ENCODE data around the gene PROCA1.

DNA sequence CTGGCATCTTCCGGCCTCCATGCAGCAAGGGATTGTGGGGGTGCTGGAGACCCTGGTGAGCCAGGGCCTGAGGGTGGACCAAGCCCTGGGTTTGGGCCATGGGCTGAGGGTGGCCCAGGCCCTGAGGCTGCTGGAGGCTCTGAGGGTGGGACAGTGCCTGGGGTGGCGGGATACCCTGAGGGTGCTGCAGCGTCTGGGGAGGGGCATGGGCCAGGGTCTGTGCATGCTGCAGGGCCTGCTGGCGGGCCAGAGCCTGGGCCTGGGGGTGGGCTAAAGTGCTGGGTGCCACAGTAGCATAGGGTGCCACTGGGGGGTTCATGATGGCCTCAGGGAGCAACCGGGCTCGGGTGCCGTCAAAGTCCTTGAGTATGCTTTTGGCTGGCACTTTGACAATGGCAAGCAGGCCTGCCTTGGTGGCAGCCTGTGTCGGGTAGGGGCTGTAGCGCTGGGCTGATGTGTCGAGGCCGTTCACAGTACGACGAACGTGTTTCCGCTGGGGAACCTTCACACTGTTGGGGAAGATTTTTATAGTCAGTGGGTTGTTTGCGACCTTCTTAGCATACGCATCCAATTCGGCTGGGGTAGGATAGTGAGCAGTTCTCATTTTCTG is 47.7 kb upstream of the PROCA1 start:
- no peak for TF ChIP-seq POLR2AphosphoS5 (IDR thresholded peaks at IDR 0.05)
- TF ChIP-seq, protein P1, sequence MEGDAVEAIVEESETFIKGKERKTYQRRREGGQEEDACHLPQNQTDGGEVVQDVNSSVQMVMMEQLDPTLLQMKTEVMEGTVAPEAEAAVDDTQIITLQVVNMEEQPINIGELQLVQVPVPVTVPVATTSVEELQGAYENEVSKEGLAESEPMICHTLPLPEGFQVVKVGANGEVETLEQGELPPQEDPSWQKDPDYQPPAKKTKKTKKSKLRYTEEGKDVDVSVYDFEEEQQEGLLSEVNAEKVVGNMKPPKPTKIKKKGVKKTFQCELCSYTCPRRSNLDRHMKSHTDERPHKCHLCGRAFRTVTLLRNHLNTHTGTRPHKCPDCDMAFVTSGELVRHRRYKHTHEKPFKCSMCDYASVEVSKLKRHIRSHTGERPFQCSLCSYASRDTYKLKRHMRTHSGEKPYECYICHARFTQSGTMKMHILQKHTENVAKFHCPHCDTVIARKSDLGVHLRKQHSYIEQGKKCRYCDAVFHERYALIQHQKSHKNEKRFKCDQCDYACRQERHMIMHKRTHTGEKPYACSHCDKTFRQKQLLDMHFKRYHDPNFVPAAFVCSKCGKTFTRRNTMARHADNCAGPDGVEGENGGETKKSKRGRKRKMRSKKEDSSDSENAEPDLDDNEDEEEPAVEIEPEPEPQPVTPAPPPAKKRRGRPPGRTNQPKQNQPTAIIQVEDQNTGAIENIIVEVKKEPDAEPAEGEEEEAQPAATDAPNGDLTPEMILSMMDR (IDR thresholded peaks at IDR 0.05) = no peak
- no peak for TF ChIP-seq POLR2A (IDR thresholded peaks at IDR 0.05)

Measured in prostate gland (tissue), 2 donors.